Caco-2 (cell line): ENCODE data around the gene ZNRF3. TPM values are rescaled to one million over a fixed set of nuclear protein-coding genes. Genes with fewer than 3 reads are reported as not detected.

Experiments
- BruUV-seq: library from RNA; stranded (reverse); fragments of 400-500 nt; replicated peaks from 2 replicates; lab custom pipeline; 2021; lab: Mats Ljungman, UMichigan
- CTCF ChIA-PET: fragments of 300-600 bp; sonication (Branson Sonifier 250); formaldehyde crosslinking; loops from one replicate; lab custom pipeline; 2022; ENCODE audit warnings: antibody characterized with exemption; lab: Charles Lee
- POLR2A ChIA-PET: fragments of 300-600 bp; sonication (Branson Sonifier 250); formaldehyde crosslinking; loops from one replicate; lab custom pipeline; 2022; ENCODE audit warnings: antibody characterized with exemption; lab: Charles Lee
- DNase-seq, 2 experiments: peaks; one replicate each; pipeline versions ENCODE4 v3.0.0 to v3.0.0-alpha.2; 2020 to 2022
- H3K27me3 ChIP-seq: replicated peaks from 2 replicates; pipeline ENCODE4 v1.6.0; 2011; ENCODE audit warnings: low read length; ENCODE audit not compliant: control insufficient read depth, insufficient read depth
- H3K36me3 ChIP-seq: 2 replicates; pipeline ENCODE4 v1.5.1; 2011; ENCODE audit warnings: low read length; ENCODE audit not compliant: control insufficient read depth, insufficient read depth
- H3K4me1 ChIP-seq: fragments of 250-450 bp; sonication (Bioruptor Pico); 2 replicates; pipeline ENCODE4 v1.5.1; 2020; ENCODE audit warnings: mild to moderate bottlenecking
- H3K4me3 ChIP-seq: 2 replicates; pipeline ENCODE4 v1.5.1; 2011; ENCODE audit warnings: low read depth, mild to moderate bottlenecking, control low read depth, low read length
- H3K9me3 ChIP-seq: fragments of 250-450 bp; sonication (Bioruptor Pico); 2 replicates; pipeline ENCODE4 v1.5.1; 2020; ENCODE audit warnings: mild to moderate bottlenecking, moderate library complexity
- H3K27ac Mint-ChIP-seq: one replicate; pipeline ENCODE4 v1.8.0; 2022; ENCODE audit warnings: mixed read lengths; ENCODE audit not compliant: unreplicated experiment
- H3K27me3 Mint-ChIP-seq: one replicate; pipeline ENCODE4 v1.8.0; 2022; ENCODE audit warnings: mixed read lengths; ENCODE audit not compliant: insufficient read depth, unreplicated experiment
- H3K36me3 Mint-ChIP-seq: one replicate; pipeline ENCODE4 v1.8.0; 2022; ENCODE audit warnings: mild to moderate bottlenecking, mixed read lengths; ENCODE audit not compliant: insufficient read depth, unreplicated experiment
- H3K4me1 Mint-ChIP-seq: one replicate; pipeline ENCODE4 v1.8.0; 2022; ENCODE audit warnings: low read depth, mixed read lengths; ENCODE audit not compliant: unreplicated experiment
- H3K4me3 Mint-ChIP-seq: one replicate; pipeline ENCODE4 v1.8.0; 2022; ENCODE audit warnings: mild to moderate bottlenecking, moderate library complexity, mixed read lengths; ENCODE audit not compliant: unreplicated experiment
- H3K9me3 Mint-ChIP-seq: one replicate; pipeline ENCODE4 v1.8.0; 2022; ENCODE audit warnings: mixed read lengths; ENCODE audit not compliant: unreplicated experiment
- CTCF ChIP-seq, 2 experiments: fragments of 200-600 bp in 1 of 2; IDR thresholded peaks; 1 replicate in 1 of 2; 2 replicates in 1 of 2; pipeline versions ENCODE4 v1.5.1 to v1.8.0; 2011 to 2022; ENCODE audit warnings: antibody characterized with exemption in 1 of 2, control low read depth in 1 of 2, inconsistent platforms in 1 of 2, low read depth in 1 of 2, low read length in 1 of 2, mild to moderate bottlenecking in 1 of 2, moderate library complexity in 1 of 2; ENCODE audit not compliant: insufficient read depth in 1 of 2, severe bottlenecking in 1 of 2, unreplicated experiment in 1 of 2
- intact Hi-C: fragments of 100-400 bp; cut with micrococcal nuclease; formaldehyde crosslinking; loops from one replicate; pipeline ENCODE4 v1.10.0; 2022; ENCODE audit not compliant: unreplicated experiment
- total RNA-seq: library from RNA; stranded (reverse); gene quantifications from 2 replicates; pipeline ENCODE4 v1.2.3, GENCODE V29; 2022

Gene ZNRF3
- total RNA-seq, 1 experiment from 2014 or later, result 41.1 TPM

DNA sequence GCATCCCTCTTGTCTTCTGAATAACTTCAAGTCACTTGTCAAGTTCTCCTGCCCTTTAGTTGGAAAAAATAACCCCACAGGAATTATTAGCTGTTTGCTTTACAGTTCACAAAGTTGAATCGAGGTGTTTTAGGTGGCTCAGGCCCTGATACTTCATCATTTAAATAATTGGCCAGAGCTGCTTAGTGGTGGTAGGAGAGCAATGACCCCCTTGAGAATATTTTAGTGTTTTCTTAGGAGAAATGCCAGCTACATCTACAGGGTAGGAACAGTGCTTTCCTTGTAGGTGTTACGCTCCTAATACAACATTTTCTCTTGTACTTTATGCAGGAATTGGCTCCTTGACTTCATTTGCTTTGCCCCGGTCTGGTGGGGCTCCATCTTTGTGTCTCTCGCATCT, 105.1 kb downstream of the ZNRF3 start:
- ChIA-PET CTCF (no interaction called here), POLR2A (no interaction called here)
- Histone ChIP-seq H3K36me3 (peaks cover 6% of the 10 kb centered on the region), H3K27me3 (no peaks in the 10 kb centered on the region), H3K9me3 (no peaks in the 10 kb centered on the region), H3K4me1 (peaks cover 43% of the 10 kb centered on the region), H3K4me3 (no peak overlapping the region)
- no peak overlapping the region for H3K4me3 Mint-ChIP-seq
- no peaks in the 10 kb centered on the region for H3K27me3 Mint-ChIP-seq
- H3K9me3 Mint-ChIP-seq, result peaks cover 15% of the 10 kb centered on the region
- no peak overlapping the region for H3K27ac Mint-ChIP-seq
- H3K36me3 Mint-ChIP-seq, result peaks cover 86% of the 10 kb centered on the region
- intact Hi-C loops, result no loop called here
- TF ChIP-seq CTCF (IDR thresholded peaks at IDR 0.05; ENCODE audit: insufficient read depth in 1 of 2, low read depth in 1 of 2, low read length in 1 of 2, severe bottlenecking in 1 of 2, unreplicated experiment in 1 of 2), result no peak
- BruUV-seq, result no TSS peak
- DNase-seq, result no peak
- peaks cover 44% of the 10 kb centered on the region for H3K4me1 Mint-ChIP-seq

DNA sequence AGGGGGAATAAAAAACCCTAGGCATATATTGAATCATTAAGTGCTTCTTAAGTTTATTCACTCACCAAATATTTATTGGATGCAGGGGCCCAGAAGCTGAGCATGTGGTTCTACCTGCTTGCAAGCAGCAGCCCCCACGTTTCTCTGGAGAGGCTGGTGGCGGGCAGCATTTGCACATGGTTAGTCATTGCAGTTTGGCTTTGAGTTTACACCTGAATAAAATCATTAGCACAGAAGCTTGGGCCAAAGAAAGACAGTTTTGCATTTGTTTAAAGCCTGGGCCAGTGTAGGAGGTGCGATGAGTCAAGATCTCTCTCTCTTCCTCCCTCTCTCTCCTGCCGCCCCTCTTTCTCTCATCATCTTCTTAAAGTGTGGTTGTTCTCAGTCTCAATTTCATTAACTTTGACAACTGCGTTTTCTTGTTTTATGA, 105.7 kb downstream of the ZNRF3 start:
- TF ChIP-seq CTCF (IDR thresholded peaks at IDR 0.05; ENCODE audit: insufficient read depth in 1 of 2, low read depth in 1 of 2, low read length in 1 of 2, severe bottlenecking in 1 of 2, unreplicated experiment in 1 of 2), result no peak
- H3K9me3 ChIP-seq, result no peaks in the 10 kb centered on the region
- peaks cover 39% of the 10 kb centered on the region for H3K4me1 Mint-ChIP-seq
- peaks cover 38% of the 10 kb centered on the region for H3K4me1 ChIP-seq
- H3K4me3 Mint-ChIP-seq, result no peak overlapping the region
- BruUV-seq, result no TSS peak
- H3K27ac Mint-ChIP-seq, result no peak overlapping the region
- H3K36me3 ChIP-seq, result peaks cover 6% of the 10 kb centered on the region
- no peaks in the 10 kb centered on the region for H3K27me3 ChIP-seq
- H3K27me3 Mint-ChIP-seq, result no peaks in the 10 kb centered on the region
- DNase-seq, result no peak
- POLR2A ChIA-PET, result no interaction called here
- no peak overlapping the region for H3K4me3 ChIP-seq
- intact Hi-C loops, result no loop called here
- CTCF ChIA-PET, result no interaction called here
- H3K9me3 Mint-ChIP-seq, result peaks cover 15% of the 10 kb centered on the region
- peaks cover 91% of the 10 kb centered on the region for H3K36me3 Mint-ChIP-seq

GRCh38 chr22:28989484-28989883, 106.1 kb downstream of the ZNRF3 start:
- Histone ChIP-seq H3K9me3 (no peaks in the 10 kb centered on the region), H3K4me3 (no peak overlapping the region), H3K36me3 (peaks cover 6% of the 10 kb centered on the region), H3K27me3 (no peaks in the 10 kb centered on the region), H3K4me1 (peaks cover 34% of the 10 kb centered on the region)
- Mint-ChIP-seq H3K27ac (no peak overlapping the region), H3K27me3 (no peaks in the 10 kb centered on the region), H3K9me3 (peaks cover 15% of the 10 kb centered on the region), H3K4me3 (no peak overlapping the region), H3K4me1 (peaks cover 34% of the 10 kb centered on the region), H3K36me3 (peaks cover 86% of the 10 kb centered on the region)
- no TSS peak for BruUV-seq
- DNase-seq, result no peak
- intact Hi-C loops, result no loop called here
- ChIA-PET CTCF (no interaction called here), POLR2A (no interaction called here)
- TF ChIP-seq CTCF (IDR thresholded peaks at IDR 0.05; ENCODE audit: insufficient read depth in 1 of 2, low read depth in 1 of 2, low read length in 1 of 2, severe bottlenecking in 1 of 2, unreplicated experiment in 1 of 2), result no peak
